Mesothelial cell of epicardium (in vitro differentiated cells): ENCODE results near the gene RPS6KA4. TPM values are rescaled to one million over a fixed set of nuclear protein-coding genes. Genes with fewer than 3 reads are reported as not detected.

Experiments used
- DNase-seq, 2 experiments: peaks; one replicate each; pipeline ENCODE4 v3.0.0; 2021; ENCODE audit warnings: low spot score in 2 of 2; ENCODE audit not compliant: unreplicated experiment in 2 of 2
- H3K27ac Mint-ChIP-seq: 2 replicates; pipeline ENCODE4 v1.8.0; 2021; ENCODE audit warnings: mixed read lengths
- H3K27me3 Mint-ChIP-seq: 2 replicates; pipeline ENCODE4 v1.8.0; 2021; ENCODE audit warnings: low read depth, mixed read lengths
- H3K36me3 Mint-ChIP-seq: 2 replicates; pipeline ENCODE4 v1.8.0; 2021; ENCODE audit warnings: mixed read lengths
- H3K4me1 Mint-ChIP-seq: 2 replicates; pipeline ENCODE4 v1.8.0; 2021; ENCODE audit warnings: mixed read lengths
- H3K4me3 Mint-ChIP-seq: 2 replicates; pipeline ENCODE4 v1.8.0; 2021; ENCODE audit warnings: mild to moderate bottlenecking, moderate library complexity, mixed read lengths
- H3K9me3 Mint-ChIP-seq: 2 replicates; pipeline ENCODE4 v1.8.0; 2021; ENCODE audit warnings: mixed read lengths
- CTCF ChIP-seq: fragments of 200-600 bp; sonication (generic); IDR thresholded peaks from one replicate; pipeline ENCODE4 v1.5.0; 2021; ENCODE audit warnings: antibody characterized with exemption; ENCODE audit not compliant: unreplicated experiment
- total RNA-seq: library from RNA; stranded (reverse); gene quantifications from 3 replicates; pipeline ENCODE4 v1.2.1, GENCODE V29; 2021

The RPS6KA4 gene
- total RNA-seq, 1 donor from 2014 or later, result 30.1 TPM

GRCh38 chr11:64358536-64358906, 441 bp upstream of the RPS6KA4 start:
- H3K4me3 Mint-ChIP-seq, result peak overlapping the region; percentile 55
- no peaks in the 10 kb centered on the region for H3K9me3 Mint-ChIP-seq
- no peaks in the 10 kb centered on the region for H3K27me3 Mint-ChIP-seq
- peaks cover 11% of the 10 kb centered on the region for H3K36me3 Mint-ChIP-seq
- H3K27ac Mint-ChIP-seq, result peak overlapping the region; percentile 59
- DNase-seq, result no peak
- peaks cover 26% of the 10 kb centered on the region for H3K4me1 Mint-ChIP-seq
- TF ChIP-seq CTCF, result no peak

GRCh38 chr11:64359712-64360445, 917 bp downstream of the RPS6KA4 start:
- Mint-ChIP-seq H3K27ac (peak overlapping the region; percentile 78), H3K4me1 (peaks cover 26% of the 10 kb centered on the region), H3K27me3 (no peaks in the 10 kb centered on the region), H3K9me3 (no peaks in the 10 kb centered on the region), H3K36me3 (peaks cover 19% of the 10 kb centered on the region), H3K4me3 (peak overlapping the region; percentile 76)
- no peak for TF ChIP-seq CTCF
- no peak for DNase-seq

- no peak for TF ChIP-seq CTCF
- H3K4me3 Mint-ChIP-seq, result peak overlapping the region; percentile 76
- no peak overlapping the region for H3K27ac Mint-ChIP-seq
- peaks cover 22% of the 10 kb centered on the region for H3K36me3 Mint-ChIP-seq
- no peaks in the 10 kb centered on the region for H3K9me3 Mint-ChIP-seq
- no peaks in the 10 kb centered on the region for H3K27me3 Mint-ChIP-seq
- DNase-seq, result no peak
- peaks cover 24% of the 10 kb centered on the region for H3K4me1 Mint-ChIP-seq
Measured at GRCh38 chr11:64360448-64360921, 1.5 kb downstream of the RPS6KA4 start.

GRCh38 chr11:64361659-64362058, 2.7 kb downstream of the RPS6KA4 start:
- Mint-ChIP-seq H3K4me3 (no peak overlapping the region), H3K4me1 (peaks cover 21% of the 10 kb centered on the region), H3K27ac (no peak overlapping the region), H3K27me3 (no peaks in the 10 kb centered on the region), H3K36me3 (peaks cover 32% of the 10 kb centered on the region), H3K9me3 (no peaks in the 10 kb centered on the region)
- no peak for DNase-seq
- TF ChIP-seq CTCF, result no peak

GRCh38 chr11:64362339-64362738, 3.4 kb downstream of the RPS6KA4 start:
- Mint-ChIP-seq H3K4me1 (peaks cover 19% of the 10 kb centered on the region), H3K4me3 (no peak overlapping the region), H3K27ac (no peak overlapping the region), H3K36me3 (peaks cover 34% of the 10 kb centered on the region), H3K9me3 (no peaks in the 10 kb centered on the region), H3K27me3 (no peaks in the 10 kb centered on the region)
- DNase-seq, result no peak
- no peak for TF ChIP-seq CTCF
